NCI-H1105 treated with DMSO at 0.1 percent for 48 hours (cell line): ENCODE measurements around the gene SORCS2.

Experiments used
- DNase-seq: peaks from one replicate; lab custom pipeline; 2025; lab: John Stamatoyannopoulos, UW

SORCS2 gene

GRCh38 chr4:7415927-7416686 is 223.8 kb downstream of the SORCS2 start:
- no peak for DNase-seq

DNA sequence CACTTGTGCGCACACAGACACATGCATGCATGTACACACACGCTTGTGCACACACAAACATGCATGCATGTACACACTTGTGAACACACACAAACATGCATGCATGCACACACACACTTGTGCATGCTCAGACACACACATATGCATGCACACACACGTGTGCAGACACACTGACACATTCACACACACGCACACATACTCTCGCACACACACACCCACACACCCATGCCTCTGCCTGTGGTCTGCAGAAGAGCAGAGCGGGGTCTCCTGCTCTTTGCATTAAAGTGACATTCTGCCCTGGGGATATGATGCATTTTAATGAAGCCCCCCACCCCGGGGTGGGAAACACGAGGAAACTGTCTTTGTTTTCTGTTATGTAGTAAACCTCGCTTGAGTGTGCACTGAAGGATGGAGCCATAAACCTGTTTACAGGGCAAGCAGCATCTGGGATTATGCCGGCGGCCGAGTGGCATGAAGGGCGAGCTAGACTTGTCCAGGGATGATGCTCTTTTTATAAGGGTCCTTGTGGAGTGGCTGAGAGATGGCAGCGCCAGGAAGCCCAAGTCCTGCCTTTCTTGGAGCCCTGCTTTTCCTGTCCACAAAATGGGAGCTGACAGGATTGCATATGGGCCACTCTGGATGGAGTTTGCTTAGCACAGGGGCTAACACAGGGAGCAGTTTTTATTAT is 224.6 kb downstream of the SORCS2 start:
- DNase-seq, result no peak

DNA sequence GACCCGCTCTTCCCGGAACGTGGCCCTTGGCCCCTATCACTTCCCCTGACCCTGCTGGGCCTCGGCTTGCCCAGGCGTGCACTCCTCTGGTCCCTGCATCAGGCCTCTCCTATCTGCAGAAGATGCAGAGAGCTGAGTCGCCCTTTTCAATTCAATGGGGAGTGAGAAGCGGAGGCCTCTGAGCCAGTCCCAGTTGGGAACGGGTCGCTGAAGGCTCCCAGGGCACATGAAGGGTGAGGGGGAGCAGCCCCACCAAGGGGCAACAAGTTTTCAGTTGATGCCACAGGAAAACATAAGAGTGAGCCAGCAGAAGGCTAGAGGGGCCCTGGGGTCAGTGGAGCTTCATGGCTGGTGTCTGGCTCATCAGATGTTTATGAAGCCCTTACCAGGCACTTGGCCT is 225.3 kb downstream of the SORCS2 start:
- no peak for DNase-seq

DNA sequence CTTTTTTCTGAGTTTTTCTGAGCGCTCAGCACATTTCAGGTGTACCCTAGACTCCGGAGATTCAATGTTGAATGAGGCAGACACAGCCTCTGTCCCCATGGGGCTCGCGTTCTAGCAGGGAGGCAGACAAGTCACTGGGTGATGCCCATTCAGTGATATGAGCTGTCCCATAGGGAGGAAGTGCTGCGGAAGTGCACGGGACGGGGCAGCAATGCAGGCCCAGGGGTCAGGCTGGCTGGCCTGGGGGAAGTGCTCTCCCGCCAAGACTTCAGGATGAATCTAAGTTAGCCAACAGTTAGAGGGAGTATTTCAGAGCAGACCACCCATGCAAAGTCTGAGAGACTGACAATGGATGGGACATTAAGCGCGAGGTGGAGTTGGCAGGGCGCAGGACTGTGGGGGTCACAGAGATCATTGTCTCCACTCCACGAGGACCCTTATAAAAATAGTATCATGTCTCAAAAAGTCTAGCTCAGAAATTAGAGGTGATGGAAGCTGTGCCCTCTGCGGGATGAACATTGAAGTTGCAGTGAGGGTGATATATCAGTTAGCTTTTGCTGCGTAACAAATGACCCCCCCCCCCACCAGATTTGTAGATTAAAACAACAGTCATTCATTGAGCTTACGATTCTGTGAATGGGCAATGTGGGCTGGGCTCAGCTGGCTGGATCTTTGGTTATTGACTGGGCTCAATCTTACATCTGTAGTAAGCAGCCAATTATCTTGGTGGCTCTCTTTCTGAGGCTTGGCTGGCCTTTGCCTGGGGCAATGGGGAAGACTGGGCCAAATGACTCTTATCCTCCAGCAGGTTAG is 226.0 kb downstream of the SORCS2 start:
- DNase-seq, result no peak

- DNase-seq, result no peak
Observed at GRCh38 chr4:7419961-7420660, 227.8 kb downstream of the SORCS2 start.

DNA sequence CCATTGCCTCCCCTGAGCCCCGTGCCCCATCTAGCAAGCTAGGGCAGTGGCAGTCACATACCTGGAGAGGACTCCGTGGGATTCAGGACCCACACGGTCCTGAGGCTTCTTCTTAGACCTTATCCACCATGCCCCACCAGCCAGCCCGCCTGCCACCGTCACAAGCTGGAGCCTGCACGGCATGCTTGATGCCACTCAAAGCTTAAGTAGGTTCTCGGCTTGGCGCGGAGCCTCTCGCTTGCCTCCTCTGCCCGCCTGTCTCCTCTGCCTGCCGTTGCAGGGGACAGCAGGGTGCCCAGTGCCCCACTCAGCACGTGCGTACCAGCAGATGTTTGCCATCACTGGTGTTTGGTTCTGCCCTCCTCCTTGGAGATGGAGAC is 228.3 kb downstream of the SORCS2 start:
- DNase-seq, result no peak

- DNase-seq, result no peak
Observed at GRCh38 chr4:7421356-7422150, 229.2 kb downstream of the SORCS2 start.

- DNase-seq, result no peak
Observed at GRCh38 chr4:7422151-7422897, 230.0 kb downstream of the SORCS2 start.

GRCh38 chr4:7422898-7423180 is 230.5 kb downstream of the SORCS2 start:
- no peak for DNase-seq

- DNase-seq, result no peak
Observed at GRCh38 chr4:7423391-7423790, 231.1 kb downstream of the SORCS2 start.

DNA sequence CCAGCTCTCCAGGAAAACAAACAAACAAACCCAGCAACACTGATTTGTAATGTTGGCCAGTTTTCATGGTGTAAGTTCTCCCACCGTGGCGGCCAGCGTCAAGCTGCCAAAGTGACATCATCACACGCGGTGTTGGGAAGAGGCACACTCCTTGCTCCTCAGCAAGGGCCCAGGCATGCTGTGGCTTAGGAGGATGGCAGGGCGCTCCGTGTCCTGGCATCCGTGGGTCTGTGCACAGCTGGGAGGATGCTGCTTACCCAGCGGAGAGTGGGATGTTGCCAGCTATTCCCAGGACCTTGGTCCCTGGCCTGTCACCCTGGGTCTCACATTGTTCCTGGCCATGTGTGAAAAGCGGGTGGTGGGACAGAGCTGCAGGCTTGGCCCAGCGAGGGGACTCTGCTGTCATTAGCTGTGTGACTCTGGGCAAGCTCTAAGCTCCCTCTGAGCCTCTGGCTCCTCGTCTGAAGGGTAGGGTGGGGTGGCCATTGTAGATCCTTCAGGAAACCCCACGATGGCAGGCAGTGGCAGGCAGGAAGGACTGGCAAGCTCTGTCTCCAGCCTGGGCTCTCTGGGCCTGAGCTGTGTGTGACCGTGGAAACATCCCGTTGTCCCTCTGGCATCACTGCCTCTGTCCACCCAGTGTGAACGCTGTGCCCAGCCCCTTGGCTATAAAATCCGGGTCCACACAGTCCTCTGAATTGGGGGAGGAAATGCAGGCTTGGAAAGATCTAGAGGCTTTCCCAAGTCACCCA is 231.6 kb downstream of the SORCS2 start:
- DNase-seq, result no peak

DNA sequence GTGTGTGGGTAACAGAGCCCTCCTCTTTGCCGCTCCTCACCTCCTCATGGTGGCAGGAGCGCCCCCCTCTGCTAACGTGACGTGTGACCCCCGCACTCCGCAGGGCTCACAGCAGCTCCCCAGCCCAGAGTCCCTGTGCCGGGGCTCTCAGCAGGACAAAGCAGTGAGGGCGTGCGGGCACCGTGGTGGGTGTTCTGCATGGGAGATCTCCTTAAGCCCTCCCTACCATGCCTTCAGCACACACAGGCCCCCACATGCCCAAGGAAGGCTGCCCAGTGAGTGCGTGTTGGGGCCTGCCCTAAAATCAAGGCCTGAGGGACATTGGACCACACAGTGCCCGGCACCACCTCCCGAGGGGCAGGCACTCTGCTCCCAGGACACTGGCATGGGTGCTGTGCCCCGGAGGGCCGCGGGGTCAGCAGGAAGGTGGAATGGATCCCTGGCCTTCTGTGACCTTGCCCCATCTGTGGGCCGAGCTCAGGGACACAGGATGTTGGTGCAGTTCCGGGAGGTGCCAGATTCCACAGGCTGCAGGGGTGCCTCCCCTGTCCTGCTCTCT is 232.3 kb downstream of the SORCS2 start:
- no peak for DNase-seq

- no peak for DNase-seq
Observed at GRCh38 chr4:7425124-7425523, 232.8 kb downstream of the SORCS2 start.

GRCh38 chr4:7425591-7426468 is 233.5 kb downstream of the SORCS2 start:
- DNase-seq, result no peak

- DNase-seq, result no peak
Observed at GRCh38 chr4:7426525-7427171, 234.3 kb downstream of the SORCS2 start.

DNA sequence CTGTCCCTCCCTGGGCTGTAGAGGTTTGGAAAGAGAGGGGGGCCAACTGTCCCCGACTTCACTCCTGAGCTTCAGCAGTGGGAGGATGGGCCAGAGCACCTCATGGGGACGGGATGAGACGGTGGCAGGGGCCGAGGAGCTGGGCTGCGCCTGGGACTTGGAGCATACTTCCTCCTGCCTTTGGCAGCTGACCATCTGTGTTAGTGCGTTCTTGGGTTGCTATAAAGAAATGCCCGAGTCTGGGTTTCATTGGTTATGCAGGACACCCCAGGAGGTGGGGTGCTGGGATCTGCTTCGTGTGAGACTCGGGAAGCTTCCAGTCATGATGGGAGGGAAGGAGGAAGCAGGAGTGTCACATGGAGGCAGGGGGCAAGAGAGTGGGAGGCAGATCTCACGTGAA is 235.0 kb downstream of the SORCS2 start:
- no peak for DNase-seq

- DNase-seq, result no peak
Observed at GRCh38 chr4:7427831-7428260, 235.5 kb downstream of the SORCS2 start.
